Stromal cell of bone marrow (primary cell): Measurements from ENCODE around the gene STEAP2.

Source experiments
- DNase-seq: peaks from one replicate; pipeline ENCODE4 v3.0.0-alpha.2; 2012; ENCODE audit warnings: low read depth

Gene STEAP2

GRCh38 chr7:90194911-90195809, 16.4 kb upstream of the STEAP2 start:
- no peak for DNase-seq

- no peak for DNase-seq
These were observed 9.9 kb upstream of the STEAP2 start for GRCh38 chr7:90201500-90202195.

- no peak for DNase-seq
These were observed 3.6 kb upstream of the STEAP2 start for GRCh38 chr7:90207956-90208355.

GRCh38 chr7:90209776-90210175, 1.8 kb upstream of the STEAP2 start:
- no peak for DNase-seq

GRCh38 chr7:90210475-90210874, 1.1 kb upstream of the STEAP2 start:
- DNase-seq: no peak

GRCh38 chr7:90210981-90211380, 559 bp upstream of the STEAP2 start:
- DNase-seq: no peak

- DNase-seq: no peak
These were observed 582 bp downstream of the STEAP2 start for GRCh38 chr7:90212149-90212495.

- no peak for DNase-seq
These were observed 2.0 kb downstream of the STEAP2 start for GRCh38 chr7:90213521-90213920.

GRCh38 chr7:90216080-90216674, 4.6 kb downstream of the STEAP2 start:
- DNase-seq: no peak

GRCh38 chr7:90216771-90217170, 5.2 kb downstream of the STEAP2 start:
- no peak for DNase-seq

GRCh38 chr7:90222390-90222789, 10.8 kb downstream of the STEAP2 start:
- no peak for DNase-seq

GRCh38 chr7:90222811-90223725, 11.5 kb downstream of the STEAP2 start:
- DNase-seq: peak; percentile 22

- no peak for DNase-seq
These were observed 12.7 kb downstream of the STEAP2 start for GRCh38 chr7:90224195-90224594.

GRCh38 chr7:90225181-90225580, 13.6 kb downstream of the STEAP2 start:
- no peak for DNase-seq

GRCh38 chr7:90225601-90226000, 14.1 kb downstream of the STEAP2 start:
- DNase-seq: no peak

GRCh38 chr7:90227259-90227658, 15.7 kb downstream of the STEAP2 start:
- DNase-seq: no peak

- DNase-seq: no peak
These were observed 18.1 kb downstream of the STEAP2 start for GRCh38 chr7:90229682-90230081.

GRCh38 chr7:90230834-90231233, 19.3 kb downstream of the STEAP2 start:
- no peak for DNase-seq

- no peak for DNase-seq
These were observed 19.8 kb downstream of the STEAP2 start for GRCh38 chr7:90231304-90231703.

- no peak for DNase-seq
These were observed 20.9 kb downstream of the STEAP2 start for GRCh38 chr7:90232430-90232829.

- no peak for DNase-seq
These were observed 22.0 kb downstream of the STEAP2 start for GRCh38 chr7:90233569-90233968.

- DNase-seq: no peak
These were observed 25.3 kb downstream of the STEAP2 start for GRCh38 chr7:90236721-90237289.
